Measurements from ENCODE around the gene FAM3A.

DNA sequence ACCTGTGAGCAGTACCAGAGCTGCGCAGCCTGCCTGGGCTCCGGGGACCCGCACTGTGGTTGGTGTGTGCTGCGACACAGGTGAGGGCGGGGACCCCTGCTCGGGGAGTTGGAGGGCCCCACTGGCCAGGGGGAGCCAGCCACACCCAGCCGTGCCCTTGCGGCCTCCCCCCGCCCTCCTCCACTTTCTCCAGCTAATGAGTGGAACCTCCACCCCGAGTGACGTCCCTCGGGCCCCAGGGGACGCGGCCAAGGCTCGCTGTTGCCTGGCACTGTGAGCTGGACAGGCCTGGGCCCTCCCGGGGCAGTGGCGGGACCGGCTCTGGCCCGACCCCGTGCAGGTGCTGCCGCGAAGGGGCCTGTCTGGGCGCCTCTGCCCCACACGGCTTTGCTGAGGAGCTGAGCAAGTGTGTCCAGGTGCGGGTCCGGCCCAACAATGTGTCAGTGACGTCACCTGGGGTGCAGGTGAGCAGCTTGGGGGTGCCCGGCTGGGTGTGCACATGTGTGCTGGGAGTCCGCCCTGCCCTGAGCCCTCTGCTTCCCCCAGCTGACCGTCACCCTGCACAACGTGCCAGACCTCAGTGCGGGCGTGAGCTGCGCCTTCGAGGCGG is 52.3 kb downstream of the FAM3A start:
- TF ChIP-seq, protein P1, sequence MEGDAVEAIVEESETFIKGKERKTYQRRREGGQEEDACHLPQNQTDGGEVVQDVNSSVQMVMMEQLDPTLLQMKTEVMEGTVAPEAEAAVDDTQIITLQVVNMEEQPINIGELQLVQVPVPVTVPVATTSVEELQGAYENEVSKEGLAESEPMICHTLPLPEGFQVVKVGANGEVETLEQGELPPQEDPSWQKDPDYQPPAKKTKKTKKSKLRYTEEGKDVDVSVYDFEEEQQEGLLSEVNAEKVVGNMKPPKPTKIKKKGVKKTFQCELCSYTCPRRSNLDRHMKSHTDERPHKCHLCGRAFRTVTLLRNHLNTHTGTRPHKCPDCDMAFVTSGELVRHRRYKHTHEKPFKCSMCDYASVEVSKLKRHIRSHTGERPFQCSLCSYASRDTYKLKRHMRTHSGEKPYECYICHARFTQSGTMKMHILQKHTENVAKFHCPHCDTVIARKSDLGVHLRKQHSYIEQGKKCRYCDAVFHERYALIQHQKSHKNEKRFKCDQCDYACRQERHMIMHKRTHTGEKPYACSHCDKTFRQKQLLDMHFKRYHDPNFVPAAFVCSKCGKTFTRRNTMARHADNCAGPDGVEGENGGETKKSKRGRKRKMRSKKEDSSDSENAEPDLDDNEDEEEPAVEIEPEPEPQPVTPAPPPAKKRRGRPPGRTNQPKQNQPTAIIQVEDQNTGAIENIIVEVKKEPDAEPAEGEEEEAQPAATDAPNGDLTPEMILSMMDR (conservative IDR thresholded peaks at IDR 0.05; ENCODE audit: low read length): no peak
- TF ChIP-seq EZH2phosphoT487 (IDR thresholded peaks at IDR 0.05; ENCODE audit: borderline replicate concordance): no peak

All from Loucy (cell line).